Measurements from ENCODE around the gene CETP. TPM values are rescaled to one million over a fixed set of nuclear protein-coding genes. Genes with fewer than 3 reads are reported as not detected.

The CETP gene
- total and polyA plus RNA-seq, 2 of the 13 experiments (the other 11 are each of a cell fraction or from before 2014, with no cell fraction given): 0.31 to 9.8 TPM

DNA sequence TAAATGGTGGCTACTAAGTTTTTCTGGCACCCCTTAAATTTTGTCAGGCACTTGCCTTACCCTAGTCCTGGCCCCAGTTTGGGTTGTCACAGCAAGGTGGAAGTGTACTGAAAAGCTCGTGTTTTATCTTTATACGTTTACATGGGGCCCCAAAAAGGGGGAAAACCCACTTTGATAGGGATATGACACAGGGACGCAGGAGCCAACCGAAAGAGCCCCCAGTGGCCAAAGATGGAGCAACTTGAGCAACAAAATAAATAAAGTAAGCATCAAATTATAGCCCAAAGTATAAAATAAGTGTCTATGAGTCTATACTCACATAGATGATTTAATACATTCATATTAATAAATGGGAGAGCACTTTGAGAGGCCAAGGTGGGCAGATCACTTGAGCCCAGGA is 5.0 kb upstream of the CETP start:
- Histone ChIP-seq H4K20me1 (ENCODE audit: insufficient read depth, low read length) (no peaks in the 10 kb centered on the region), H3K79me2 (ENCODE audit: insufficient read depth, low read length) (no peaks in the 10 kb centered on the region), H3K4me2 (ENCODE audit: low read depth, low read length) (no peak overlapping the region), H2AFZ (ENCODE audit: low read length) (no peak overlapping the region), H3K9me3 (ENCODE audit: low read length) (no peaks in the 10 kb centered on the region), H3K27me3 (ENCODE audit: control insufficient read depth in 1 of 2, insufficient read depth in 2 of 2, low read length in 2 of 2) (peaks cover 6 to 20% of the 10 kb centered on the region in 2 experiments; a peak in 4 of 5 replicates), H3K4me1 (ENCODE audit: insufficient read depth, low read length) (peaks cover 38% of the 10 kb centered on the region), H3K4me3 (replicated peaks in 1 of 3; ENCODE audit: insufficient read depth in 1 of 3, low read depth in 2 of 3, low read length in 3 of 3) (no peak overlapping the region), H3K9ac (ENCODE audit: insufficient read depth, low read depth, low read length) (no peak overlapping the region), H3K27ac (ENCODE audit: extremely low read length, insufficient read depth, low read length) (no peak overlapping the region), H3K36me3 (replicated peaks in 1 of 2; ENCODE audit: control insufficient read depth in 1 of 2, insufficient read depth in 2 of 2, low read length in 2 of 2) (no peaks in the 10 kb centered on the region)
- TF ChIP-seq, protein P1, sequence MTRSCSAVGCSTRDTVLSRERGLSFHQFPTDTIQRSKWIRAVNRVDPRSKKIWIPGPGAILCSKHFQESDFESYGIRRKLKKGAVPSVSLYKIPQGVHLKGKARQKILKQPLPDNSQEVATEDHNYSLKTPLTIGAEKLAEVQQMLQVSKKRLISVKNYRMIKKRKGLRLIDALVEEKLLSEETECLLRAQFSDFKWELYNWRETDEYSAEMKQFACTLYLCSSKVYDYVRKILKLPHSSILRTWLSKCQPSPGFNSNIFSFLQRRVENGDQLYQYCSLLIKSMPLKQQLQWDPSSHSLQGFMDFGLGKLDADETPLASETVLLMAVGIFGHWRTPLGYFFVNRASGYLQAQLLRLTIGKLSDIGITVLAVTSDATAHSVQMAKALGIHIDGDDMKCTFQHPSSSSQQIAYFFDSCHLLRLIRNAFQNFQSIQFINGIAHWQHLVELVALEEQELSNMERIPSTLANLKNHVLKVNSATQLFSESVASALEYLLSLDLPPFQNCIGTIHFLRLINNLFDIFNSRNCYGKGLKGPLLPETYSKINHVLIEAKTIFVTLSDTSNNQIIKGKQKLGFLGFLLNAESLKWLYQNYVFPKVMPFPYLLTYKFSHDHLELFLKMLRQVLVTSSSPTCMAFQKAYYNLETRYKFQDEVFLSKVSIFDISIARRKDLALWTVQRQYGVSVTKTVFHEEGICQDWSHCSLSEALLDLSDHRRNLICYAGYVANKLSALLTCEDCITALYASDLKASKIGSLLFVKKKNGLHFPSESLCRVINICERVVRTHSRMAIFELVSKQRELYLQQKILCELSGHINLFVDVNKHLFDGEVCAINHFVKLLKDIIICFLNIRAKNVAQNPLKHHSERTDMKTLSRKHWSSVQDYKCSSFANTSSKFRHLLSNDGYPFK (CRISPR knock-in tag; IDR thresholded peaks at IDR 0.05; ENCODE audit: borderline replicate concordance): no peak
- TF ChIP-seq ATM (IDR thresholded peaks at IDR 0.05; ENCODE audit: borderline replicate concordance) (no peak), HOXA7 (CRISPR knock-in tag; IDR thresholded peaks at IDR 0.05) (no peak), ZBTB8A (CRISPR knock-in tag; IDR thresholded peaks at IDR 0.05; ENCODE audit: borderline replicate concordance, low read depth) (no peak), HMG20B (CRISPR knock-in tag; conservative IDR thresholded peaks at IDR 0.05) (no peak), FOXO1 (CRISPR knock-in tag; IDR thresholded peaks at IDR 0.05) (no peak), ZNF619 (CRISPR knock-in tag; IDR thresholded peaks at IDR 0.05) (no peak), NFRKB (IDR thresholded peaks at IDR 0.05) (no peak), GATA4 (IDR thresholded peaks at IDR 0.05; ENCODE audit: borderline replicate concordance, low read depth) (no peak), ZNF552 (CRISPR knock-in tag; IDR thresholded peaks at IDR 0.05; ENCODE audit: borderline replicate concordance) (no peak), NFE2L1 (CRISPR knock-in tag; IDR thresholded peaks at IDR 0.05; ENCODE audit: borderline replicate concordance) (no peak), ZNF879 (CRISPR knock-in tag; IDR thresholded peaks at IDR 0.05) (no peak), CCAR2 (optimal IDR thresholded peaks at IDR 0.05; ENCODE audit: low read depth, low read length) (no peak), ZNF790 (CRISPR knock-in tag; IDR thresholded peaks at IDR 0.05; ENCODE audit: borderline replicate concordance) (no peak), SKI (IDR thresholded peaks at IDR 0.05; ENCODE audit: partially characterized antibody) (no peak)
- TF ChIP-seq, protein P2, sequence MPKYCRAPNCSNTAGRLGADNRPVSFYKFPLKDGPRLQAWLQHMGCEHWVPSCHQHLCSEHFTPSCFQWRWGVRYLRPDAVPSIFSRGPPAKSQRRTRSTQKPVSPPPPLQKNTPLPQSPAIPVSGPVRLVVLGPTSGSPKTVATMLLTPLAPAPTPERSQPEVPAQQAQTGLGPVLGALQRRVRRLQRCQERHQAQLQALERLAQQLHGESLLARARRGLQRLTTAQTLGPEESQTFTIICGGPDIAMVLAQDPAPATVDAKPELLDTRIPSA (CRISPR knock-in tag; IDR thresholded peaks at IDR 0.05; ENCODE audit: borderline replicate concordance): no peak
- TF ChIP-seq, protein P3, sequence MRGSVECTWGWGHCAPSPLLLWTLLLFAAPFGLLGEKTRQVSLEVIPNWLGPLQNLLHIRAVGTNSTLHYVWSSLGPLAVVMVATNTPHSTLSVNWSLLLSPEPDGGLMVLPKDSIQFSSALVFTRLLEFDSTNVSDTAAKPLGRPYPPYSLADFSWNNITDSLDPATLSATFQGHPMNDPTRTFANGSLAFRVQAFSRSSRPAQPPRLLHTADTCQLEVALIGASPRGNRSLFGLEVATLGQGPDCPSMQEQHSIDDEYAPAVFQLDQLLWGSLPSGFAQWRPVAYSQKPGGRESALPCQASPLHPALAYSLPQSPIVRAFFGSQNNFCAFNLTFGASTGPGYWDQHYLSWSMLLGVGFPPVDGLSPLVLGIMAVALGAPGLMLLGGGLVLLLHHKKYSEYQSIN (CRISPR knock-in tag; IDR thresholded peaks at IDR 0.05; ENCODE audit: borderline replicate concordance): no peak
- TF ChIP-seq, protein P4, sequence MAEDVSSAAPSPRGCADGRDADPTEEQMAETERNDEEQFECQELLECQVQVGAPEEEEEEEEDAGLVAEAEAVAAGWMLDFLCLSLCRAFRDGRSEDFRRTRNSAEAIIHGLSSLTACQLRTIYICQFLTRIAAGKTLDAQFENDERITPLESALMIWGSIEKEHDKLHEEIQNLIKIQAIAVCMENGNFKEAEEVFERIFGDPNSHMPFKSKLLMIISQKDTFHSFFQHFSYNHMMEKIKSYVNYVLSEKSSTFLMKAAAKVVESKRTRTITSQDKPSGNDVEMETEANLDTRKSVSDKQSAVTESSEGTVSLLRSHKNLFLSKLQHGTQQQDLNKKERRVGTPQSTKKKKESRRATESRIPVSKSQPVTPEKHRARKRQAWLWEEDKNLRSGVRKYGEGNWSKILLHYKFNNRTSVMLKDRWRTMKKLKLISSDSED (CRISPR knock-in tag; IDR thresholded peaks at IDR 0.05): no peak
- intact Hi-C loops (cut with micrococcal nuclease; ENCODE audit: unreplicated experiment): no loop called here
- FAIRE-seq: no peak
- DNase-seq (ENCODE audit: low spot score): no peak
- 25% methylated on average over 4 of the region's 4 CpGs for WGBS (ENCODE audit: low lambda C conversion rate)
- in situ Hi-C loops (cut with HindIII; ENCODE audit: extremely low pct_ligation_motif_present, low pct_unique_long_range_greater_than_20kb): no loop called here
- ChIA-PET POLR2A (no interaction called here), CTCF (ENCODE audit: low intra/inter-chr PET ratio, low total read pairs) (no interaction called here)
- no TSS peak for BruUV-seq (replicated peaks)
- ATAC-seq: no peak
